CD4-positive, alpha-beta T cell (primary cell): ENCODE measurements around the gene TAS2R30. TPM values are rescaled to one million over a fixed set of nuclear protein-coding genes. Genes with fewer than 3 reads are reported as not detected.
"Not testable (repeated sequence)": the region's sequence is repeated elsewhere in the genome, so short reads cannot be mapped to it uniquely, and the experiment has no call there.

Experiments
- ATAC-seq: fragments of 200-7000 bp; cut with Tn5 transposase; one replicate; pipeline ENCODE4 v1.10.0; 2022; ENCODE audit warnings: mild to moderate bottlenecking; ENCODE audit not compliant: poor library complexity
- CTCF ChIA-PET: fragments of 350-600 bp; sonication (Branson Sonifier 250); formaldehyde crosslinking; loops from one replicate; lab custom pipeline; 2021; ENCODE audit warnings: antibody characterized with exemption, inconsistent platforms; lab: Charles Lee
- POLR2A ChIA-PET: fragments of 350-600 bp; sonication (Branson Sonifier 250); formaldehyde crosslinking; loops from one replicate; lab custom pipeline; 2021; ENCODE audit warnings: antibody characterized with exemption, inconsistent platforms; lab: Charles Lee
- DNase-seq, 14 experiments: peaks; one replicate each; pipeline ENCODE4 v3.0.0-alpha.2; 2013 to 2020; ENCODE audit warnings: mixed read lengths in 2 of 14
- H3K27ac ChIP-seq, 2 donors: one replicate each; pipeline versions ENCODE4 v1.5.1 to v1.7.0; 2013; ENCODE audit warnings: low read length in 2 of 2, low read depth in 1 of 2, mild to moderate bottlenecking in 1 of 2
- H3K27me3 ChIP-seq, 2 experiments: 1 replicate in 1 of 2; 2 replicates in 1 of 2; pipeline versions ENCODE4 v1.6.1 to v1.7.0; 2013; ENCODE audit warnings: low read length in 2 of 2, control low read depth in 1 of 2, mild to moderate bottlenecking in 1 of 2, moderate library complexity in 1 of 2; ENCODE audit not compliant: insufficient read depth in 2 of 2, control insufficient read depth in 1 of 2
- H3K36me3 ChIP-seq: one replicate; pipeline ENCODE4 v1.6.1; 2013; ENCODE audit warnings: low read length, control low read depth; ENCODE audit not compliant: insufficient read depth
- H3K4me1 ChIP-seq: one replicate; pipeline ENCODE4 v1.6.1; 2013; ENCODE audit warnings: low read length, control low read depth; ENCODE audit not compliant: insufficient read depth
- H3K4me3 ChIP-seq: one replicate; pipeline ENCODE4 v1.5.1; 2013; ENCODE audit warnings: mild to moderate bottlenecking, low read length, moderate library complexity
- H3K9me3 ChIP-seq, 2 experiments: 1 replicate in 1 of 2; 2 replicates in 1 of 2; pipeline versions ENCODE4 v1.6.1 to v1.7.0; 2013; ENCODE audit warnings: low read length in 2 of 2, mild to moderate bottlenecking in 2 of 2, control low read depth in 1 of 2, moderate library complexity in 1 of 2; ENCODE audit not compliant: control insufficient read depth in 1 of 2, insufficient read depth in 1 of 2
- H3K27ac Mint-ChIP-seq: one replicate; pipeline ENCODE4 v1.8.0; 2020; ENCODE audit warnings: mixed read lengths
- H3K27me3 Mint-ChIP-seq: one replicate; pipeline ENCODE4 v1.8.0; 2021; ENCODE audit warnings: mixed read lengths
- H3K36me3 Mint-ChIP-seq: one replicate; pipeline ENCODE4 v1.8.0; 2021; ENCODE audit warnings: low read depth, mixed read lengths
- H3K4me1 Mint-ChIP-seq: one replicate; pipeline ENCODE4 v1.8.0; 2021; ENCODE audit warnings: low read depth, mixed read lengths
- H3K4me3 Mint-ChIP-seq: one replicate; pipeline ENCODE4 v1.8.0; 2020; ENCODE audit warnings: mild to moderate bottlenecking, mixed read lengths
- H3K9me3 Mint-ChIP-seq: one replicate; pipeline ENCODE4 v1.8.0; 2020; ENCODE audit warnings: mixed read lengths
- CTCF ChIP-seq: fragments of 200-600 bp; IDR thresholded peaks from one replicate; pipeline ENCODE4 v1.8.0; 2022; ENCODE audit warnings: antibody characterized with exemption, mild to moderate bottlenecking
- intact Hi-C, 2 experiments: fragments of 100-400 bp; cut with DNase I in 1 of 2; cut with micrococcal nuclease in 1 of 2; formaldehyde crosslinking; loops; one replicate each; pipeline versions ENCODE4 v1.15.1 to v1.9.0; 2023 to 2025; cut with DNase I, micrococcal nuclease
- total RNA-seq, 174 experiments: library from RNA in 2 of 174; stranded (reverse) in 2 of 174; gene quantifications; one replicate each; pipeline ENCODE4 v1.2.3 and lab custom pipeline; 2021 to 2026

The TAS2R30 gene
- total RNA-seq, 2 experiments from 2014 or later: 4.9 to 5.6 TPM

GRCh38 chr12:11130999-11131398, 3.4 kb downstream of the TAS2R30 start:
- H3K27ac ChIP-seq: no peak overlapping the region
- DNase-seq (no peak), ATAC-seq (no peak)
- intact Hi-C loops: no loop called here
- H3K4me1 ChIP-seq: no peaks in the 10 kb centered on the region
- Mint-ChIP-seq H3K27me3 (no peaks in the 10 kb centered on the region), H3K36me3 (peaks cover 63% of the 10 kb centered on the region), H3K4me1 (peaks cover 35% of the 10 kb centered on the region), H3K9me3 (peaks cover 2% of the 10 kb centered on the region), H3K27ac (no peak overlapping the region), H3K4me3 (no peak overlapping the region)
- no peak for TF ChIP-seq CTCF
- peaks cover 6% of the 10 kb centered on the region for H3K36me3 ChIP-seq
- H3K4me3 ChIP-seq: no peak overlapping the region
- ChIA-PET POLR2A (no interaction called here), CTCF (no interaction called here)
- peaks cover 0 to 5% of the 10 kb centered on the region in 2 experiments for H3K9me3 ChIP-seq
- H3K27me3 ChIP-seq: no peaks in the 10 kb centered on the region

GRCh38 chr12:11130382-11130781, 4.1 kb downstream of the TAS2R30 start:
- Mint-ChIP-seq H3K9me3 (peaks cover 2% of the 10 kb centered on the region), H3K27ac (no peak overlapping the region), H3K36me3 (peaks cover 67% of the 10 kb centered on the region), H3K27me3 (no peaks in the 10 kb centered on the region), H3K4me3 (no peak overlapping the region), H3K4me1 (peaks cover 29% of the 10 kb centered on the region)
- CTCF ChIA-PET: no interaction called here
- Histone ChIP-seq H3K27me3 (no peaks in the 10 kb centered on the region), H3K27ac (no peak overlapping the region), H3K4me3 (no peak overlapping the region), H3K4me1 (no peaks in the 10 kb centered on the region), H3K9me3 (peaks cover 0 to 5% of the 10 kb centered on the region in 2 experiments), H3K36me3 (peaks cover 6% of the 10 kb centered on the region)
- intact Hi-C loops: no loop called here
- ATAC-seq (no peak), DNase-seq (no peak)
- TF ChIP-seq CTCF: no peak
- POLR2A ChIA-PET: no interaction called here

- H3K4me3 Mint-ChIP-seq, CTCF ChIA-PET, H3K27ac Mint-ChIP-seq, H3K27ac ChIP-seq, H3K36me3 ChIP-seq, DNase-seq, H3K4me1 ChIP-seq, H3K4me3 ChIP-seq, H3K27me3 ChIP-seq, intact Hi-C loops, ATAC-seq, H3K27me3 Mint-ChIP-seq: not testable (repeated sequence)
- H3K36me3 Mint-ChIP-seq: peaks cover 98% of the 10 kb centered on the region
- POLR2A ChIA-PET: interaction anchor here (0.6 kb wide), 1 partner anchor 1648 kb away, joined by 4 read pairs; no protein-coding TSS in a partner anchor
- H3K9me3 ChIP-seq: peaks cover 4 to 13% of the 10 kb centered on the region in 2 experiments
- peaks cover 20% of the 10 kb centered on the region for H3K9me3 Mint-ChIP-seq
- H3K4me1 Mint-ChIP-seq: peaks cover 70% of the 10 kb centered on the region
Observed at GRCh38 chr12:11114130-11114529, 20.3 kb downstream of the TAS2R30 start.

GRCh38 chr12:11111213-11111612, 23.2 kb downstream of the TAS2R30 start:
- ATAC-seq, H3K27me3 ChIP-seq, H3K4me1 ChIP-seq, POLR2A ChIA-PET, H3K4me3 ChIP-seq, intact Hi-C loops, H3K36me3 ChIP-seq, DNase-seq, H3K27me3 Mint-ChIP-seq, H3K4me3 Mint-ChIP-seq, H3K27ac Mint-ChIP-seq, H3K27ac ChIP-seq: not testable (repeated sequence)
- H3K36me3 Mint-ChIP-seq: peaks cover 99% of the 10 kb centered on the region
- peaks cover 5 to 13% of the 10 kb centered on the region in 2 experiments for H3K9me3 ChIP-seq
- peaks cover 14% of the 10 kb centered on the region for H3K9me3 Mint-ChIP-seq
- CTCF ChIA-PET: interaction anchor here (1.3 kb wide), 1 partner anchor 26 kb away, joined by 3 read pairs; no protein-coding TSS in a partner anchor
- H3K4me1 Mint-ChIP-seq: peaks cover 66% of the 10 kb centered on the region
